HEK293T (cell line): ENCODE measurements around the gene SUCNR1.
"Not testable (repeated sequence)": the region's sequence is repeated elsewhere in the genome, so short reads cannot be mapped to it uniquely, and the experiment has no call there.

ENCODE experiments used
- ARNT ChIP-seq: fragments of 450-650 bp; IDR thresholded peaks from 2 replicates; pipeline ENCODE4 v1.6.1; 2017; ENCODE audit warnings: mild to moderate bottlenecking
- BHLHE40 ChIP-seq: fragments of 450-650 bp; IDR thresholded peaks from 2 replicates; pipeline ENCODE4 v1.6.1; 2016; ENCODE audit warnings: mild to moderate bottlenecking, moderate library complexity, borderline replicate concordance
- ELF4 ChIP-seq: fragments of 450-650 bp; IDR thresholded peaks from 2 replicates; pipeline ENCODE4 v1.6.1; 2017; ENCODE audit warnings: antibody characterized with exemption
- FOXA1 ChIP-seq: fragments of 450-650 bp; IDR thresholded peaks from 2 replicates; pipeline ENCODE4 v1.6.1; 2016; ENCODE audit warnings: mild to moderate bottlenecking
- FOXK2 ChIP-seq: fragments of 450-650 bp; IDR thresholded peaks from 2 replicates; pipeline ENCODE4 v1.6.1; 2016; ENCODE audit warnings: mild to moderate bottlenecking
- FOXM1 ChIP-seq: fragments of 450-650 bp; IDR thresholded peaks from 2 replicates; pipeline ENCODE4 v1.6.1; 2017; ENCODE audit warnings: mild to moderate bottlenecking, borderline replicate concordance
- HDGF ChIP-seq: fragments of 450-650 bp; IDR thresholded peaks from 2 replicates; pipeline ENCODE4 v1.6.1; 2017; ENCODE audit warnings: antibody characterized with exemption, borderline replicate concordance
- L3MBTL2 ChIP-seq: fragments of 450-650 bp; conservative IDR thresholded peaks from 2 replicates; pipeline ENCODE4 v1.6.1; 2016; ENCODE audit warnings: mild to moderate bottlenecking
- LEF1 ChIP-seq: fragments of 450-650 bp; IDR thresholded peaks from 2 replicates; pipeline ENCODE4 v1.6.1; 2017; ENCODE audit warnings: mild to moderate bottlenecking, borderline replicate concordance
- NFRKB ChIP-seq: fragments of 450-650 bp; IDR thresholded peaks from 2 replicates; pipeline ENCODE4 v1.6.1; 2016; ENCODE audit warnings: mild to moderate bottlenecking, moderate library complexity
- SP1 ChIP-seq: fragments of 450-650 bp; IDR thresholded peaks from 2 replicates; pipeline ENCODE4 v1.6.1; 2017
- SUZ12 ChIP-seq: fragments of 450-650 bp; IDR thresholded peaks from 2 replicates; pipeline ENCODE4 v1.6.1; 2016; ENCODE audit warnings: mild to moderate bottlenecking
- TARDBP ChIP-seq: fragments of 450-650 bp; IDR thresholded peaks from 2 replicates; pipeline ENCODE4 v1.6.1; 2016
- ZNF384 ChIP-seq: fragments of 450-650 bp; IDR thresholded peaks from 2 replicates; pipeline ENCODE4 v1.6.1; 2016

DNA sequence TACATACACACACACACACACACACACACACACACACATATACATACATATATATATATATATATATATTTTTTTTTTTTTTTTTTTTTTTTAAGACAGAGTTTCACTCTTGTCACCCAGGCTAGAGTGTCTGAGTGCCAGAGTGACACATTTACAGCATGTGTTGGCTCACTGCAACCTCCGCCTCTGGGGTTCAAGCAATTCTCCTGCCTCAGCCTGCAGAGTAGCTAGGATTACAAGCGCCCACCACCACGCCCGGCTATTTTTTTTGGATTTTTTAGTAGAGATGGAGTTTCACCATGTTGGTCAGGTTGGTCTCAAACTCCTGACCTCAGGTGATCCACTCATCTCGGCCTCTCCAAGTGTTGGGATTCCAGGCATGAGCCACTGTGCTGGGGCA, 636 bp downstream of the SUCNR1 start:
- TF ChIP-seq ELF4, FOXK2, FOXM1, BHLHE40, ZNF384, NFRKB, SUZ12, TARDBP, ARNT, LEF1, FOXA1, L3MBTL2, SP1, HDGF: not testable (repeated sequence)
